NCI-H2107 treated with DMSO at 0.1 percent for 48 hours (cell line): ENCODE data around the gene ABCG5.

Experiments
- DNase-seq: peaks from one replicate; lab custom pipeline; 2025; ENCODE audit not compliant: unreplicated experiment; lab: John Stamatoyannopoulos, UW

Gene ABCG5

DNA sequence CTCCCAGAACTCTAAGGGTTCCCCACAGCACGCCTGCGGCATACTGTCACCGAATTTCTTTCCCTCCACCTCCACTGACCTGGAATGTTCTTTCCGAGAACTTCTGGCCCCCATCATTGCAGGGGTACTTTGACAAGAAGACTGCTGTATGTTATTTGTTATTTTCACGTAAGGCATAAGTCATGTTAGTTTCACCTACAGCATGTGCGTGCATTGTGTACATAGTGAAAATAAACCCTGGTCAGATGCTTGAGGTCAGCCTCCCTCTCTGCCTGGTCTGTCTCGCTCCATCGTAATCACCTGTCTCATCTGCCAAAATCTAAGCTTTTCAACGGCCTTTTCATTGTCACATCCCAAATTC is 4.2 kb upstream of the ABCG5 start:
- no peak for DNase-seq

DNA sequence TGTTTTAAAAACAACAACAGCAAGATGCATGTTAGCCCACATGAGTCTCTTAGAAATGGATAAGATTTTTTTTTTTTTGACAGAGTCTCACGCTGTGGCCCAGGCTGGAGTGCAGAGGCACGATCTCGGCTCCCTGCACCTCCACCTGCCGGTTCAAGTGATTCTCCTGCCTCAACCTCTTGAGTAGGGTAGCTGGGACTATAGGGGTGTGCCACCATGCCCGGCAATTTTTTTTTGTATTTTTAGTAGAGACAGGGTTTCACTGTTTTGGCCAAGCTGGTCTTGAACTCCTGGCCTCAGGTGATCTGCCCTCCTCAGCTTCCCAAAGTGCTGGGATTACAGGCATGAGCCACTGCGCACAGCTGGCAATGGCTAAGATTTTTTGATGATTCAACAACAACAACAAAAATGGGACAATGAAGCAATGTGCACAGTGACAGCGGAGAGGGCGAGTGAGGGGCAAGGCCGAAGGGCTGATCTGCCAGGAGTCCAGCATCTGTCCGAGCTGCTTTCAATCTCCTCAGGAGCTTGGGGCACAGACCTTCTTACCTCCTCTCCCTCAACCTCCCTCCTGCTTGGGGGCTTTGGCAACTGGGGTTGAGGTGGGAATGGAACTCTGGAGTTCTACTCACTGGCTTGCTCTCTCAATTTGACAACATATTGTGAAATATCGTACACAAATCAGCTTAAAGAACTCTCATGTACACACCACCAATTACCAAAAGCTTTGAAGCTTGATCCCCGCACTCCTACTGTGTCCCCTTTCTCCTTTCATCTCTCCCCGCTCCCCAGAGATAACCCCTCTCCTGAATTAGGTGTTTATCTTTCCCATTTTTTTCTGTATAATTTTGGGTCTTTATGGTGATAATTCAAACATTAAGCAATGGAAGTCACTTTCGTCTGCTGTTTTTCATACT is 3.6 kb upstream of the ABCG5 start:
- DNase-seq, result no peak

DNA sequence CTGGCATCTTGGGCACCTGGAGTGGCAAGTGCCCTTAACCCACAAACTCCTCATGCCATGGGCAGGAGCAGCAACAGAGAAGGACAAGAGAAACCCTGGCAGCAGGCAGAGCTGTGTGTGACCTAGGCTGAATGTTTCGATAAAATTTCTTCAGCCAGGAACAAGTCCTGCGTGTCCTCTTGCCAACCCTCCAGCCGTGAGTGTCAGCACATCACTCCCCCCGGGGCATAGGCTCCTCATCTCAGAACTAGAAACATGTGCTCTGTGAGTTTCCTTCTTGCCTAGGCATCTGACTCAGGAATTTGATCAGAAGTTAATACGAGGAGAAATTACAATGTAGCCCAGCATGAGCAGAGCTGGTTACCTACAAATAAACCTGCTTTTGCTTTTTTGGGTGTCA is 2.3 kb upstream of the ABCG5 start:
- no peak for DNase-seq

DNA sequence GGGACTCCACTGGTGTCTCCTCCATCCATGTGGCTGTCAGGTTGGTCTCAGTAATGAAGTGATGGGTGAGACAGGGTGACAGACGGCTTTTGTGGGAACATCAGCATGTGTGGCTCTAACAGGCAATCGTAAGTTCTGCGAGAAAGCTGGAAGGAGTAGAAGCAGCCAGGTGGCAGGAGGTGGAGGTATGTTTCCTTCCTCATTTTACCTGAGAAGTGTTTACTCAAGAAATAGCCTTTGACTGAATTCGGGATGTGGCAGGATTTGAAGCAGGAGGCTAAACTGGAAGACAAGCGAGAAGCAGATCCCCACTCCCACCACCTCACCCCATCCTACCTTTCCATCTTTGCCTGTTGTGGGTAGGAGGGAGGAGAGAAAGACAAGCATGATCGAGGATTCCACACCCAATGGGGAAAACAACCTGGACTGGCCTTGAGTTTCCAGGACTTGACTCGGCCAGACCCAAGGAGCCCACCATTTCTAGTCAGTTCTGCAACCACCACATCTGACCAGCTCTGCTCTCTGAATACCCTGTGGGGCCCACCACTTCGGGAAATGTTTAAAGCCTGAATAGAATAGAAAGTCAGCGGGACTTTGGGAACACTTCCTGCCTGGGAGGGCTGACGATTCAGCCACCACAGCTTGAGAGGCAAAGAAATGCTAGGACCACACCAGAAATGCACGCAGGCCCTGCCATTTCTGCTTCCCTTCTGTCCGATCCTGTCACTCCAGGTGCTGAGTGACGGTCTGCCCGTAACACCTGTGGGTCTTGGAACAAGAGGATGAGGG is 1.3 kb upstream of the ABCG5 start:
- no peak for DNase-seq

DNA sequence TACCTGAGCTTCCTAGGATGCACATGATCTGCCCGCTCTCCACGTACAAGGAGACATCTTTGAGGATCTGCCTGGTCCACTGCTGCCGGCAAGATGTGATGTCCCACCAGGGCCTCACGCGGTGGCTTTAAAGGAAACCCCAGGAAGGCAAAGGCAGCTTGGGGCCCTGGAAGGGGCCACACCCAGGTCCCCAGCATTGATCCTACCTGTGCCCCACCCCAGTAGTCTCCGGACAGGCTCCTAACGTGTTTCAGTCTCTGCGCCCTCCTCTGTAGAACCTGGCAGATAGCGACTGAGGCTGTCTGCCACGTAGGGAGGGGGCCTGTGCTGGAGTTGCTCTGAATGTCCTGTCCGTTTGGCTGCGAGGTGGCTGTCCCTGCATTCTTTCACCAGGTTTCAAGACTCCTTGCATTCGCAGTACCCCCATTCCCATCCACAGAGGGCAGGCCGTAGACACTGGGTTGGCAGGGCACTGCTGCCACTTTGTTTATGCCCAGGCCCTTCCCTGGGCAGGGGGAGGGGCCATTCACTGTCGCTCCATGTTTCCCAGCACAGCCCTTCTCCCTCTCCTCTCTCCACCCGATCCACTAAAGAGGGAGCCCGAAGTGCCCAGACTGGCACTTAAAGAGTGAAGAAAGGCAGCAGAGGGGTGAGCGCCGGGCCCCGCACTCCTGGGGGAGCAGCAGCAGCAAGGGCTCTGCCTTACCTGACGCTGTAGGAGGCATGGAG is 644 bp downstream of the ABCG5 start:
- no peak for DNase-seq

DNA sequence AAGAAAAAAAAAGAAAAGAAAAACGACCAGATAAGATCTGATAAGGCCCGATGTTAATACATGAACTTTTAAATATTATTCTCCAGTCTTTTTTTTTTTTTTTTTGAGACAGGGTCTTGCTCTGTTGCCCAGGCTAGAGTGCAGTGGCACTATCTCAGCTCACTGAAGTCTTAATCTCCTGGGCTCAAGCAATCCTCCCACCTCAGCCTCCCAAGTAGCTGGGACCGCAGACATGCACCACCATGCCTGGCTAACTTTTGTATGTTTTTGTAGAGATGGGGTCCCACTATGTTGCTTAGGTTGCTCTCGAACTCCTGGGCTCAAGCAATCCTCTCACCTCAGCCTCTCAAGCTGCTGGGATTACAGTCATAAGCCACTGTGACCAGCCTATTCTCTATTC is 1.6 kb downstream of the ABCG5 start:
- DNase-seq, result no peak

DNA sequence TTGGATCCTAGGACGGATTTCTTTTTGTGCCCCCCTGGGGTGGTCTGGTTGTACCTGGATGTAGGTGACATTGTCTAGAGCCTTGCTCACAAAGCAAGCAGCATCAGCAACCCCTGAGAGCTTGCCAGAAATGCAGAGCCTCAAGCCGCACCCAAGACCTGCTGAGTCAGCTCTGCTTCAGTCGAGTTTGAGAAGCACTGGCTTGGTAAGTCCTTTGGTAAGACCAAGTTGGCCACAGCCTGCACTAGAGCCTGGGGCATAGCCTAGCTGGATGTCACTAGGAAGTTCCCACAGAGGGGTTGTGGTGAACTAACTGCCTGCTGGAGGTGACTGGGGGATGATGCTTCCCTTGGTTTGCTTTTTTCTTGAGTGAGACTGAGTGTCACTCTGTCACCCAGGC is 6.2 kb downstream of the ABCG5 start:
- no peak for DNase-seq

DNA sequence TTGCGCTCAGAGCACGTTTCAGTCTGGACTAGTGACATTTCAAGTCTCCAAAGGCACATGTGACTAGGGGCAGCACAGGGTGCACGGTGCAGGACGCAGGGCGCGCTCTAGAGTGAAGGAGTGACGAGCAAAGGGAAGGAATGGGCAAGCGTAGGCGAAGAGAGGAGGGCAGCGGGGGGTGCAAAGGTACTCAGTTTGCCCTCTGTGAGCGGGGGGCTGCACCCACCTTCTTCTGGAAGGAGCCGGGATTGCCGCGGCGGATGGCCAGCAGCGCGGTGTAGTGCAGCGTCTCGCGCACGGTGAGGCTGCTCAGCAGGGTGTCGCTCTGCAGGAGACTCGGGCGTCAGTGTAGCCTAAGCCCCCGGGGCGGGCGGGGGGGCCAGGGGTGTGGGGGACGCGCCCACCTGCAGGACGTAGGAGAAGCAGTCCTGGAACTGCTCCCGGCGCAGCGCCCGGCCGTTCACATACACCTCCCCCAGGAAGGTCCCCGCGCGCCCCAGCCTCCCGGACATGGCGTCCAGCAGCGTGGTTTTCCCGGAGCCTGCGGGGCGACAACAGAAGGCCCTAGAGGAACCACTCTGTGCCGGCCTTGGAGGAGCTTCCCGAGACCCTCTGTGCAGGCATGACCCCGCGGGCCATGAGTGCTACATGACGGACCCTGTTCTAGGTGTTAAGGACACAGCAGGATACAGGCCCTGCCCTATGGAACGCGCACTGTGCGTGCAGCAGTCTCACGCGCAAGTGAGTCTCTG is 6.9 kb downstream of the ABCG5 start:
- no peak for DNase-seq

DNA sequence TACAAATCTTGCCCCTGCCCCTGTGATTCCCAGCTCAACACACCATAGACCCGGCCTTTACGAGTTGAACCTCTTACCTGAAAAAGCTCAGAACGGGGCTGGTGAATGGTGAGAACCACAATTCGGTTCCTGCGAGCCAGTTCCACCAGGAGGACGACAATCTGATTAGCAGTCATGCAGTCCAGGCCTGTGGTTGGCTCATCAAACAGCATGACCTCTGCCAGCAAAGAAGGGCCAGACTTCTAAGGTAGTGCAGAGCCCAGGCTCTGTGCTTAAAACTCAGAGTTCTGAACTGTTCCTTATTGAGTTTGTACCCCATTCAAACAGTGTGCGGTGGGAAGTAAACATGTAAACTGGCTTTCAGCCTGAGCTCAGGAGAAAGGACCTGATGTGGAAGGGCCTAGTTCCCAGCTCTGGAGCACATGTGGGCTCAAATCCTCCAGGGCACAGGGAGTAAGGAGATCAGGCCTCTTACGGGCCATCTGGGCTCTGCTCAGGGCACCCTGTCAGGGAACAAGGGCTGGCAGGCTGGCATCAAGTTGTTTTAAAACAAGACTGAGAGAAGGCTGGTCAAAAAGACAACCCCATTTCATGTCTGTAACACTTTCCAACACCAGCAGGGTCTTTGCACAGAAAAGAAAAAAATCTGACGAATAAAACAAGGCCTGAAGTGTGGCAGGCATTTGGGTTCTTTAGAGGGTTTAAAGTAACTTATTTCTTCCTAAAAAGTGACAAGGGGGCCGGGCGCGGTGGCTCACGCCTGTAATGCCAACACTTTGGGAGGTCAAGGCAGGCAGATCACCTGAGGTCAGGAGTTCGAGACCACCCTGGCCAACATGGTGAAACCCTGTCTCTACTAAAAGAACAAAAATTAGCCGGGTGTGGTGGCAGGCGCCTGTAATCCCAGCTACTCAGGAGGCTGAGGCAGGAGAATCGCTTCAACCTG is 12.1 kb downstream of the ABCG5 start:
- no peak for DNase-seq

DNA sequence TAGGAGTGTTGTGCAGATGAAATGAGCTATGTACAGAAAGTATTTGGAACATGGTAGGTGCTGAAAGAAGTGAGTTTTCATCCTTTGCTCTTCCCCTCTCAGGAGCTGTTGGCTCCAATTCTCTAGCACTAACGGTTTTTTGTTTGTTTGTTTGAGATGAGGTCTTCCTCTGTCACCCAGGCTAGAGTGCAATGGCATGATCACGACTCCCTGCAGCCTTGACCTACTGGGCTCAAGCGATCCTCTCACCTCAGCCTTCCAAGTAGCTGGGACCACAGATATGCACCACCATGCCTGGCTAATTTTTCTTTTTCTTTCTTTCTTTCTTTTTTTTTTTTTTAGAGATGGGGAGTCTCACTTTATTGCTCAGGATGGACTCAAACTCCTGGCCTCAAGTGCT is 12.8 kb downstream of the ABCG5 start:
- DNase-seq, result no peak

DNA sequence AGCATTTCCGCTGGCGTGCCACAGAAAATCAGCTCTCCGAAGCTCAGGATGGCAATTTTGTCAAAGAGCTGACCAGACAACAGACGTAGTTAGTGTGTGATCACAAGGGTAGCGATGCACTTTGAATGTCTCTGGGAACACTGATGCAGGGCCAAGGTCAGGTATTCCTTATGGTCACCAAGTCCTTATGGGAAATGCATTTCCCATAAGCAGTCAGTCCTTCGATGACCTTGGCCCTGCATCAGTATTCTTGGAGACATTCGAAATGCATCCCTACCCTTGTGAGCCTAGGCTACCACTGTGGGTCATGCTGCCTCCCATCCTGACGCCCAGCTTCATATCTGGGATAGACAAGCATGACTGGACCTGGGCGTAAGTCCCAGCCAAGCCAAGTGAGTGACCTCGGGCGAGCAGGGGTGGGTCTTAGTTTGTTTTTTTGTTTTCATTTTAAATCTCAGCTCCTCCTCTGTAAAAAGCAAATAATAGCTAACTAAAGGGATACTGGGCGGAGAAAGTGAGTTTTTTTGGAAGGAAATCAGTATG is 13.6 kb downstream of the ABCG5 start:
- DNase-seq, result no peak

DNA sequence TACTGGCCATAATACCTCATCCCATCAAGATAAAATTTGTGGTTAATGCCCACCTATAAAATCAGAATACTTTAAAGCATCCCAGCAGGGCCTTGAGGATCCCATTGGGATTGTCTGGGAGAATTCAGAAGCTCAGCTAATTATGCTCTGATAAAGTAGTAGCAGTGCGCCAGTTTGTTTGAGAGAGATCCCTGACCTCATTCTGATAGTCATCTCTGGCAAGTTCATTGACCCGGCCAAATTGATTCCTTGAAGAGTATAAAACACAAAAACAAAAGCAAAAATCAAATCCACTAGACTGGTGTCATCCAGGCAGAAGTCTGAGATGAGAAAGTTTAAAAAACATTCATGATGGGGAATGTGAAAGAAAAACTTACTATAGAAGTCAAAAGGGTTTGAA is 14.1 kb downstream of the ABCG5 start:
- DNase-seq, result no peak

DNA sequence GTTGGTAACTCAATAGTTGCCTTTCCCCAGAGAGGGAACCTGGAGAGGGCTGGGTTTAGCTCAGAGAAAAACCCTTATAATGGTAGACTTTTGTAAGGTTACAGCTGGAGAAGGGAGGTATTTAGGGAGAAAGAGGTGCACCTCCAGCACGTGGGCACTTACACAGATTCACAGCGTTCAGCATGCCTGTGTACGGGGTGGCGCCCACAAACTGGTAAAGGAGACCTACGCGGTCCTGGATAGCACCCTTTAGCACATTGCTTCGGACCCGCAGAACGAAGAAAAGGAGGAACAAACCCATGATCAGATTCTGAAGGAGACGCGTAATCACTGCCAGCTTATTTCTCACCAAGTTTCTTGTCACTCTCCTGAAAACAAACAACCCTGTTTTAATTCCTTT is 14.9 kb downstream of the ABCG5 start:
- DNase-seq, result peak; percentile 18

DNA sequence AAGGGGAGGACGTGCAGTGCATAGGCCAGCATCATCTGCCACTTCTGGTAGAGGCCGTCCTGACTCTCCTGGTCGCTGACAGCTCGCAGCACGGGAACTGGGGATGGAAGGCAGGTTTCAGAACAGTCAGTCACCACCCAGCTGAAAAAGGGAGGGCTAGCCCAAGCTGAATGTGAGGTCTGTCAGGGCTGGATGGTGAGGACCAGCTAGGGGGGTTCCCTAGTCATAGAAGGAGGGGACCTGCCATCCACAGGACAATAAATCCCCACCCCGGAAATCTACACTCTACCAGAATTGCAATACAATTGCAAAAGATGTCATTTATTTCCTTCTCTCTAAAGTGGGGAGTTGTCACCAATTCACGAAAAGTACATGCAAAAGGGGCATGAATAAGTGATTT is 15.8 kb downstream of the ABCG5 start:
- no peak for DNase-seq

DNA sequence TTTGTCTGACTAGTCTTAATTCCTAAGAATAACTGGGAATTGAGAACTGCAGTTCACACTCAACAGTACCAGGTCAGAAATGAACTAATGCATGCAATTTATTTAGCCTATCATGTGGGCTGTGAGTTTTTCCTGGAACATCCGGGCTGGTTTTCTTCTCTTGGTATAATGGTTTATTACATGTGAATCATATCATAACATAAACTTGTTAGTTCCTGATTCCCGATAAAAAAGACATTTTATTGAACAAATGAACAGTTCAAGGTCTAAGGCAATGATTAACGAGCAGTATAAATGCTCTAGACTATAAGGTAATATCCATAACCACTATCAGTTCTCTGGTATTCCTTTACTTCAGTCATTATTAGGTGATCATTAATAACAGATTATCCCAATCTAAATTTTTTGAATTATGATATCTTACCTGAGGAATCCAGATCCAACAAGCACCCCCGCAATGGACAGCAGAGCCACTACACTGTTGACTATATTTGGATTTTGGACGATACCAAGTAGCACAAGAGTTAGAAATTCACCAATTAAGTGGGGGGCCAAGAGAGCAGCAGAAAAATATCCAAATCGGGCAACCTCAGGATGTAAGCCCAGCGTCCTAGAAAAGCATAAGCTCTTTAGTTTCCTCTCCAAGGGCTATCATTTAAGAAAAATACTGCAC is 19.0 kb downstream of the ABCG5 start:
- no peak for DNase-seq

DNA sequence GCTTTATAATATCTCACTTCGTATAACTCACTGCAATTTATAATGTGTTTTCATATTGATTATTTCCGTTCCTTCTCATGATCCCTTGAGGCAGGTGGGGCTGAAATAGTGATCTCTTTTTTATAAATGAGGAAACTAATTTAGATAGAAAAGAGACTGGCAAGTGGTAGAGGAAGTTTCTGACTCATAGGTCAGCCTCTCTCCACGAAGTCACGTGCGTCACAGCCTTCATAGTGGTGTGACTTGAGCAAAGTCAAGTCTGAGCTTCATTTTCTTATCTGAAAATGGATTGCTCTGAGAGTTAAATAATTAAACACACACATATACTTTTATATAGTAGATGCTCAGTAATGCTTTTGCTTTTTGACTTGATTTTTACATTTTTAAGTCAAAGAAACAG is 19.9 kb downstream of the ABCG5 start:
- no peak for DNase-seq

DNA sequence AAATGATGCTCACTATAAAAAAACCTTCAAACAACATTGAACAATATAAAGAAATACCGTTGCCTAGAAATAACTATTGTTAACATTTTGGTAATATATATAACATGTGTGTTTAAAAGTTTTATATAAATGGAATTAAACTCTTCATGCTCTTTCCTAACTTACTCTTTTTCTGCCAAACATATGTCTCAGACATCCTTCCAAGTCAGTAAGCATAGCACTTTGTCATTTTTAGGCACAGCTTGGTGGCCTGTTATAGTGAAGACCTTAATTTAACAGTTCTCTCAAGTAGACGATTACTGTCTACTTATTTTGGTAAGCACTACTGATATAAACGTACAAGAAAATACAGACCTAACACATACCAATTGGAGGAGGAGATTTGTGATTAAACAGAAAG is 23.9 kb downstream of the ABCG5 start:
- DNase-seq, result no peak

DNA sequence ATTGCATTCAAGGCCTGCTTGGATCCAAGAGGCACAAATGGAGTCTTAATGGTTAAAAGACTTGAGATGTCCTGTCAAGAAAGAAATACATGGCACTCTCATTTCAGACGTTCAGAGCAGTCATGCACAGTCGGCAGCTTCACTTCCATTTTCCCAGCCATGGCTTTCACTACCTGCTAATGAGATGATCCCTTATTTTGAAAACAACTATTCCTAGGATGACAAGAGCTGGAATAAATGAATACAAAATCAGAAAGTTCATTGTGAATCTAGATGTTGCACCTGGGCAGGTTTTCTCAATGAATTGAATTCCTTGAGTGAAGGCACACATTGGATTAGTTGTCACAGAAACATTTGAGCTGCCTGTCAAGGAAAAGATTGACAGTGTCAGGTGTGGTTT is 25.7 kb downstream of the ABCG5 start:
- DNase-seq, result no peak

DNA sequence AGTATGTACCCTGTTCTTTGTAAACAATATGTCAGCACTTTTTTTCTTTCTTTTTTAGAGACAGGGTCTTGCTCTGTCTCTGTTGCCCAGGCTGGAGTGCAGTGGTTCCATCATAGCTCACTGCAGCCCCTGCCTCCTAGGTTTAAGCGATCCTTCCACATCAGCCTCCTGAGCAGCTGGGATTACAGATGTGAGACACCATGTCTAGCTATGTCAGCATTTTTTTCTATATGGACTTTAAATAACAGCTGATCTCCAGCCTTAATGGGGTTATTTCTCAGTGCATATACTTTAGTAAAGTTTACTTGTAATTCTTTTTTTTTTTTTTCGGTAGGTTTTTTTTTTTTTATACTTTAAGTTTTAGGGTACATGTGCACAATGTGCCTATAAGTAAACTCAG is 26.6 kb downstream of the ABCG5 start:
- DNase-seq, result no peak
